ENCODE results near the gene KCNJ3.
A peak's percentile ranks its signal among the peaks of the same experiment; 100 is the strongest.

KCNJ3 gene

GRCh38 chr2:154696810-154697417 lies 1.6 kb upstream of the KCNJ3 start:
- Histone ChIP-seq H3K9me3 (ENCODE audit: control insufficient read depth, insufficient read depth, low read length) (no peaks in the 10 kb centered on the region), H3K36me3 (ENCODE audit: insufficient read depth, low read length) (no peaks in the 10 kb centered on the region), H3K9ac (ENCODE audit: low read depth, low read length) (peak overlapping the region; percentile 79), H3K4me1 (ENCODE audit: insufficient read depth, low read length) (no peaks in the 10 kb centered on the region)

- peak overlapping the region; percentile 79 for H3K9ac ChIP-seq (ENCODE audit: low read depth, low read length)
- H3K36me3 ChIP-seq (ENCODE audit: insufficient read depth, low read length): no peaks in the 10 kb centered on the region
- no peaks in the 10 kb centered on the region for H3K4me1 ChIP-seq (ENCODE audit: insufficient read depth, low read length)
Measured at GRCh38 chr2:154697418-154698252, 860 bp upstream of the KCNJ3 start.

GRCh38 chr2:154698721-154699574 lies 453 bp downstream of the KCNJ3 start:
- Histone ChIP-seq H3K4me1 (ENCODE audit: insufficient read depth, low read length) (no peaks in the 10 kb centered on the region), H3K9me3 (ENCODE audit: control insufficient read depth, insufficient read depth, low read length) (no peaks in the 10 kb centered on the region), H3K36me3 (ENCODE audit: insufficient read depth, low read length) (no peaks in the 10 kb centered on the region), H3K9ac (ENCODE audit: low read depth, low read length) (peak overlapping the region; percentile 7; the same call in 1 of the 2 replicates)

More at GRCh38 chr2:154697418-154698252, 860 bp upstream of the KCNJ3 start:
- H3K9me3 ChIP-seq (ENCODE audit: control insufficient read depth, insufficient read depth, low read length): no peaks in the 10 kb centered on the region

- Histone ChIP-seq H3K36me3 (ENCODE audit: insufficient read depth, low read length) (no peaks in the 10 kb centered on the region), H3K4me1 (ENCODE audit: insufficient read depth, low read length) (no peaks in the 10 kb centered on the region), H3K9ac (ENCODE audit: low read depth, low read length) (peak overlapping the region; percentile 8; the same call in 1 of the 2 replicates), H3K9me3 (ENCODE audit: control insufficient read depth, insufficient read depth, low read length) (no peaks in the 10 kb centered on the region)
Measured at GRCh38 chr2:154699575-154699930, 1.1 kb downstream of the KCNJ3 start.

GRCh38 chr2:154700136-154700535 lies 1.6 kb downstream of the KCNJ3 start:
- H3K36me3 ChIP-seq (ENCODE audit: insufficient read depth, low read length): no peaks in the 10 kb centered on the region
- no peaks in the 10 kb centered on the region for H3K4me1 ChIP-seq (ENCODE audit: insufficient read depth, low read length)
- H3K9ac ChIP-seq (ENCODE audit: low read depth, low read length): no peak overlapping the region; the same call in 1 of the 2 replicates
- no peaks in the 10 kb centered on the region for H3K9me3 ChIP-seq (ENCODE audit: control insufficient read depth, insufficient read depth, low read length)

GRCh38 chr2:154704991-154705390 lies 6.5 kb downstream of the KCNJ3 start:
- H3K9ac ChIP-seq (ENCODE audit: low read depth, low read length): no peak overlapping the region
- H3K36me3 ChIP-seq (ENCODE audit: insufficient read depth, low read length): no peaks in the 10 kb centered on the region
- H3K4me1 ChIP-seq (ENCODE audit: insufficient read depth, low read length): no peaks in the 10 kb centered on the region
- no peaks in the 10 kb centered on the region for H3K9me3 ChIP-seq (ENCODE audit: control insufficient read depth, insufficient read depth, low read length)

- no peaks in the 10 kb centered on the region for H3K36me3 ChIP-seq (ENCODE audit: insufficient read depth, low read length)
- no peaks in the 10 kb centered on the region for H3K4me1 ChIP-seq (ENCODE audit: insufficient read depth, low read length)
- H3K9ac ChIP-seq (ENCODE audit: low read depth, low read length): no peak overlapping the region
- no peaks in the 10 kb centered on the region for H3K9me3 ChIP-seq (ENCODE audit: control insufficient read depth, insufficient read depth, low read length)
Measured at GRCh38 chr2:154706660-154707059, 8.2 kb downstream of the KCNJ3 start.

- Histone ChIP-seq H3K36me3 (ENCODE audit: insufficient read depth, low read length) (no peaks in the 10 kb centered on the region), H3K9me3 (ENCODE audit: control insufficient read depth, insufficient read depth, low read length) (no peaks in the 10 kb centered on the region), H3K9ac (ENCODE audit: low read depth, low read length) (no peak overlapping the region), H3K4me1 (ENCODE audit: insufficient read depth, low read length) (peaks cover 3% of the 10 kb centered on the region; the same call in 1 of the 2 replicates)
Measured at GRCh38 chr2:154707994-154708575, 9.6 kb downstream of the KCNJ3 start.

GRCh38 chr2:154709215-154709614 lies 10.7 kb downstream of the KCNJ3 start:
- H3K9me3 ChIP-seq (ENCODE audit: control insufficient read depth, insufficient read depth, low read length): no peaks in the 10 kb centered on the region
- H3K9ac ChIP-seq (ENCODE audit: low read depth, low read length): no peak overlapping the region
- peaks cover 10% of the 10 kb centered on the region for H3K4me1 ChIP-seq (ENCODE audit: insufficient read depth, low read length)
- H3K36me3 ChIP-seq (ENCODE audit: insufficient read depth, low read length): no peaks in the 10 kb centered on the region

GRCh38 chr2:154710078-154710477 lies 11.6 kb downstream of the KCNJ3 start:
- Histone ChIP-seq H3K9me3 (ENCODE audit: control insufficient read depth, insufficient read depth, low read length) (no peaks in the 10 kb centered on the region), H3K36me3 (ENCODE audit: insufficient read depth, low read length) (no peaks in the 10 kb centered on the region), H3K4me1 (ENCODE audit: insufficient read depth, low read length) (peaks cover 10% of the 10 kb centered on the region), H3K9ac (ENCODE audit: low read depth, low read length) (no peak overlapping the region)

GRCh38 chr2:154710685-154711084 lies 12.2 kb downstream of the KCNJ3 start:
- Histone ChIP-seq H3K36me3 (ENCODE audit: insufficient read depth, low read length) (no peaks in the 10 kb centered on the region), H3K9ac (ENCODE audit: low read depth, low read length) (no peak overlapping the region), H3K9me3 (ENCODE audit: control insufficient read depth, insufficient read depth, low read length) (no peaks in the 10 kb centered on the region), H3K4me1 (ENCODE audit: insufficient read depth, low read length) (peaks cover 10% of the 10 kb centered on the region)

GRCh38 chr2:154713675-154714074 lies 15.2 kb downstream of the KCNJ3 start:
- Histone ChIP-seq H3K9ac (ENCODE audit: low read depth, low read length) (no peak overlapping the region), H3K36me3 (ENCODE audit: insufficient read depth, low read length) (no peaks in the 10 kb centered on the region), H3K4me1 (ENCODE audit: insufficient read depth, low read length) (peaks cover 10% of the 10 kb centered on the region), H3K9me3 (ENCODE audit: control insufficient read depth, insufficient read depth, low read length) (no peaks in the 10 kb centered on the region)

- no peak overlapping the region for H3K9ac ChIP-seq (ENCODE audit: low read depth, low read length)
- no peaks in the 10 kb centered on the region for H3K9me3 ChIP-seq (ENCODE audit: control insufficient read depth, insufficient read depth, low read length)
- H3K4me1 ChIP-seq (ENCODE audit: insufficient read depth, low read length): no peaks in the 10 kb centered on the region
- no peaks in the 10 kb centered on the region for H3K36me3 ChIP-seq (ENCODE audit: insufficient read depth, low read length)
Measured at GRCh38 chr2:154720651-154721050, 22.2 kb downstream of the KCNJ3 start.

GRCh38 chr2:154724194-154724797 lies 25.8 kb downstream of the KCNJ3 start:
- no peaks in the 10 kb centered on the region for H3K36me3 ChIP-seq (ENCODE audit: insufficient read depth, low read length)

More at GRCh38 chr2:154724194-154724797, 25.8 kb downstream of the KCNJ3 start:
- H3K4me1 ChIP-seq (ENCODE audit: insufficient read depth, low read length): no peaks in the 10 kb centered on the region
- no peaks in the 10 kb centered on the region for H3K9me3 ChIP-seq (ENCODE audit: control insufficient read depth, insufficient read depth, low read length)
- no peak overlapping the region for H3K9ac ChIP-seq (ENCODE audit: low read depth, low read length)
